K562 (cell line): ENCODE results near the gene LRFN2. TPM values are rescaled to one million over a fixed set of nuclear protein-coding genes. Genes with fewer than 3 reads are reported as not detected.

ENCODE experiments used
- ATAC-seq: fragments of 200-7000 bp; cut with Tn5 transposase; 3 replicates; pipeline ENCODE4 v1.9.1; 2020; ENCODE audit warnings: moderate library complexity
- BruUV-seq: library from RNA; stranded (reverse); fragments of 400-500 nt; replicated peaks from 2 replicates; lab custom pipeline; 2021; lab: Mats Ljungman, UMichigan
- CTCF ChIA-PET: fragments of 300-600 bp; formaldehyde crosslinking; extraction: SDS; loops from one replicate; lab custom pipeline; 2021; ENCODE audit warnings: low intra/inter-chr PET ratio; lab: Yijun Ruan, JAX
- POLR2A ChIA-PET: fragments of 300-600, 350-650 bp; sonication (Branson Sonifier 250); formaldehyde crosslinking; extraction: SDS; loops from one replicate; lab custom pipeline; 2021; ENCODE audit warnings: antibody characterized with exemption, inconsistent platforms; lab: Yijun Ruan, JAX
- DNase-seq, 4 experiments: peaks; one replicate each; pipeline versions ENCODE4 v3.0.0 to v3.0.0-alpha.2; 2011 to 2018; ENCODE audit warnings: low spot score in 3 of 4, mixed read lengths in 3 of 4; ENCODE audit errors: extremely low read depth in 1 of 4
- FAIRE-seq: peaks from 2 replicates; lab custom pipeline; 2011; peaks lifted over from hg19 to GRCh38; lab: Jason Lieb, UNC
- H2AFZ ChIP-seq: 2 replicates; pipeline ENCODE4 v1.6.0; 2011; ENCODE audit warnings: low read depth, low read length, control low read depth, inconsistent platforms
- H3K27ac ChIP-seq: fragments of 200-600 bp; 3 replicates; pipeline ENCODE4 v1.8.0; 2011; ENCODE audit warnings: low read depth, mild to moderate bottlenecking, control low read depth, inconsistent platforms, low read length, moderate library complexity, mixed read lengths; ENCODE audit errors: extremely low read depth
- H3K27me3 ChIP-seq, 2 experiments: fragments of 300-600 bp in 1 of 2; 2 replicates in 1 of 2; 3 replicates in 1 of 2; pipeline versions ENCODE4 v1.6.0 to v1.8.0; 2011; ENCODE audit warnings: inconsistent platforms in 2 of 2, low read length in 2 of 2, mild to moderate bottlenecking in 1 of 2, mixed read lengths in 1 of 2, moderate library complexity in 1 of 2; ENCODE audit not compliant: control insufficient read depth in 2 of 2, insufficient read depth in 2 of 2
- H3K36me3 ChIP-seq: fragments of 300-600 bp; 3 replicates; pipeline ENCODE4 v1.8.0; 2011; ENCODE audit warnings: mild to moderate bottlenecking, low read length, inconsistent platforms; ENCODE audit not compliant: control insufficient read depth, insufficient read depth
- H3K4me1 ChIP-seq, 2 experiments: fragments of 200-600 bp in 1 of 2; replicated peaks in 1 of 2; 2 replicates in 1 of 2; 3 replicates in 1 of 2; pipeline versions ENCODE4 v1.5.1 to v1.8.0; 2011; ENCODE audit warnings: inconsistent platforms in 2 of 2, low read length in 2 of 2, mild to moderate bottlenecking in 1 of 2, mixed read lengths in 1 of 2, moderate library complexity in 1 of 2; ENCODE audit not compliant: control insufficient read depth in 2 of 2, insufficient read depth in 2 of 2
- H3K4me2 ChIP-seq: 2 replicates; pipeline ENCODE4 v1.6.1; 2011; ENCODE audit warnings: low read length, control low read depth, inconsistent platforms, mixed read lengths; ENCODE audit not compliant: insufficient read depth
- H3K4me3 ChIP-seq: fragments of 200-600 bp; sonication (generic), shearing (Covaris generic); 2 replicates; pipeline ENCODE4 v1.5.1; 2016; ENCODE audit warnings: control low read depth, inconsistent platforms
- H3K79me2 ChIP-seq: fragments of 200-600 bp; 3 replicates; pipeline ENCODE4 v1.8.0; 2011; ENCODE audit warnings: low read length, inconsistent platforms; ENCODE audit not compliant: control insufficient read depth, insufficient read depth
- H3K9ac ChIP-seq, 2 experiments: 2 replicates each; pipeline versions ENCODE4 v1.6.0 to v1.6.1; 2011; ENCODE audit warnings: low read depth in 2 of 2, low read length in 2 of 2, control low read depth in 1 of 2, inconsistent platforms in 1 of 2, mild to moderate bottlenecking in 1 of 2, mixed read lengths in 1 of 2; ENCODE audit not compliant: insufficient read depth in 1 of 2
- H3K9me1 ChIP-seq: one replicate; pipeline ENCODE4 v1.6.0; 2011; ENCODE audit warnings: inconsistent platforms, mild to moderate bottlenecking, low read length, moderate library complexity; ENCODE audit not compliant: control insufficient read depth, insufficient read depth
- H3K9me3 ChIP-seq: replicated peaks from 2 replicates; pipeline ENCODE4 v1.5.1; 2011; ENCODE audit warnings: low read depth, low read length, inconsistent platforms; ENCODE audit not compliant: control insufficient read depth, insufficient read depth
- H4K20me1 ChIP-seq: replicated peaks from 2 replicates; pipeline ENCODE4 v1.6.1; 2011; ENCODE audit warnings: low read length, inconsistent platforms, mixed read lengths; ENCODE audit not compliant: control insufficient read depth, insufficient read depth
- DIDO1 ChIP-seq: fragments of 450-650 bp; IDR thresholded peaks from 2 replicates; pipeline ENCODE4 v1.6.1; 2016; ENCODE audit warnings: low read depth, missing biosample characterization, missing genetic modification characterization
- KLF6 ChIP-seq: fragments of 250-450 bp; sonication (Bioruptor Pico); IDR thresholded peaks from 2 replicates; pipeline ENCODE4 v1.4.0; 2020; ENCODE audit warnings: mild to moderate bottlenecking, moderate library complexity, borderline replicate concordance
- MTA3 ChIP-seq: fragments of 450-650 bp; formaldehyde crosslinking; IDR thresholded peaks from 2 replicates; pipeline ENCODE4 v1.6.1; 2017; ENCODE audit warnings: mild to moderate bottlenecking, borderline replicate concordance
- POLR2B ChIP-seq: fragments of 450-650 bp; IDR thresholded peaks from 2 replicates; pipeline ENCODE4 v1.6.1; 2018; ENCODE audit warnings: low read depth; ENCODE audit not compliant: partially characterized antibody
- RNF2 ChIP-seq: sonication (generic); IDR thresholded peaks from 2 replicates; pipeline ENCODE4 v1.6.1; 2016
- RUNX1 ChIP-seq: sonication (generic); IDR thresholded peaks from 2 replicates; pipeline ENCODE4 v1.6.1; 2016; ENCODE audit warnings: antibody characterized with exemption, low read depth
- TEAD4 ChIP-seq, 2 experiments: sonication (generic) in 1 of 2; formaldehyde crosslinking in 1 of 2; IDR thresholded peaks; 2 replicates each; pipeline versions ENCODE4 v1.6.1 to v1.8.0; 2012 to 2022; ENCODE audit warnings: borderline replicate concordance in 1 of 2, inconsistent platforms in 1 of 2, low read length in 1 of 2, mild to moderate bottlenecking in 1 of 2, missing genetic modification reagents in 1 of 2
- ZC3H11A ChIP-seq: IDR thresholded peaks from 2 replicates; pipeline ENCODE4 v1.6.1; 2012; ENCODE audit warnings: low read depth, low read length, improper control_type of control experiment
- ZNF232 ChIP-seq: sonication (generic); formaldehyde crosslinking; IDR thresholded peaks from 2 replicates; pipeline ENCODE4 v1.8.0; 2022; ENCODE audit warnings: mild to moderate bottlenecking, missing genetic modification reagents
- ZNF354B ChIP-seq: fragments of 250-450 bp; sonication (Bioruptor Pico); IDR thresholded peaks from 2 replicates; pipeline ENCODE4 v1.4.0; 2020
- ZNF586 ChIP-seq: fragments of 450-650 bp; formaldehyde crosslinking; conservative IDR thresholded peaks from 2 replicates; pipeline ENCODE4 v1.4.0; 2020; ENCODE audit warnings: mild to moderate bottlenecking, moderate library complexity
- WGBS: fragments of 100-300 bp; shearing (Covaris generic); methylation state at CpG from one replicate; pipeline ENCODE4 v1.1.6; 2016; ENCODE audit warnings: low coverage, mixed read lengths; ENCODE audit not compliant: insufficient coverage; ENCODE audit errors: missing lambda C conversion rate; 5-methylcytosine and 5-hydroxymethylcytosine counted together
- in situ Hi-C: fragments of 300-500 bp; cut with MboI; formaldehyde crosslinking; loops from 4 replicates; pipeline ENCODE4 v1.15.0; 2018; ENCODE audit warnings: inconsistent platforms, mixed read lengths
- intact Hi-C: fragments of 100-400 bp; cut with micrococcal nuclease; formaldehyde crosslinking; loops from 2 replicates; pipeline ENCODE4 v1.14.2; 2022
- polyA plus RNA-seq, 8 experiments: library from polyadenylated mRNA; depleted of rRNA in 4 of 8; stranded (reverse) in 5 of 8; unstranded in 3 of 8; fragments of >200 nt; fragmentation: Nextera tagmentation in 2 of 8; fragmentation: Illumina TruSeq in 1 of 8; extraction: Ambion mirVana in 2 of 8; extraction: Trizol in 1 of 8; gene quantifications; 2 replicates each; pipeline versions ENCODE4 v1.2.1 to v1.2.3, GENCODE V29; 2011 to 2014; ENCODE audit warnings: inconsistent platforms in 1 of 8, missing spikeins in 1 of 8
- total RNA-seq, 7 experiments: library from RNA; depleted of rRNA in 6 of 7; stranded (reverse); fragments of >200 nt in 6 of 7; fragmentation: Illumina TruSeq in 2 of 7; extraction: Trizol in 2 of 7; gene quantifications; 2 replicates each; pipeline versions ENCODE4 v1.2.1 to v1.2.3, GENCODE V29; 2011 to 2021; ENCODE audit warnings: low replicate concordance in 1 of 7
- TF ChIP-seq, protein P1 (sequence below): fragments of 450-650 bp; IDR thresholded peaks from 2 replicates; pipeline ENCODE4 v1.6.1; 2016; ENCODE audit warnings: low read depth
- TF ChIP-seq, protein P2 (sequence below): sonication (generic); formaldehyde crosslinking; IDR thresholded peaks from 2 replicates; pipeline ENCODE4 v1.9.0; 2022; ENCODE audit warnings: mild to moderate bottlenecking, missing genetic modification reagents
- TF ChIP-seq, protein P3 (sequence below): fragments of 450-650 bp; IDR thresholded peaks from 2 replicates; pipeline ENCODE4 v1.6.1; 2016; ENCODE audit warnings: borderline replicate concordance

The LRFN2 gene
- total and polyA plus RNA-seq, 9 of the 15 experiments (the other 6 are each of a cell fraction or from before 2014, with no cell fraction given) = not detected

GRCh38 chr6:40563111-40563510 lies 24.1 kb downstream of the LRFN2 start:
- DNase-seq (no peak), ATAC-seq (no peak), FAIRE-seq (no peak)
- no peaks in the 10 kb centered on the region for H3K4me1 ChIP-seq
- H3K9me1 ChIP-seq = no peaks in the 10 kb centered on the region
- in situ Hi-C loops = no loop called here
- intact Hi-C loops = no loop called here
- 3% methylated on average over 5 of the region's 5 CpGs for WGBS
- POLR2A ChIA-PET = no interaction called here
- H3K9me3 ChIP-seq = no peaks in the 10 kb centered on the region
- no peak overlapping the region for H3K4me2 ChIP-seq
- CTCF ChIA-PET = no interaction called here
- H3K79me2 ChIP-seq = no peaks in the 10 kb centered on the region
- no peak overlapping the region for H3K9ac ChIP-seq
- H3K27ac ChIP-seq = no peak overlapping the region
- no peaks in the 10 kb centered on the region for H4K20me1 ChIP-seq
- H3K27me3 ChIP-seq = peaks cover 0 to 10% of the 10 kb centered on the region in 2 experiments; a peak in 2 of 5 replicates
- no TSS peak for BruUV-seq
- H3K4me3 ChIP-seq = no peak overlapping the region
- no peak overlapping the region for H2AFZ ChIP-seq
- no peaks in the 10 kb centered on the region for H3K36me3 ChIP-seq
- no peak for TF ChIP-seq TEAD4 (IDR thresholded peaks at IDR 0.05; ENCODE audit: low read length)
- TF ChIP-seq TEAD4 (CRISPR knock-in tag; IDR thresholded peaks at IDR 0.05; ENCODE audit: borderline replicate concordance) = no peak
- TF ChIP-seq, protein P1, sequence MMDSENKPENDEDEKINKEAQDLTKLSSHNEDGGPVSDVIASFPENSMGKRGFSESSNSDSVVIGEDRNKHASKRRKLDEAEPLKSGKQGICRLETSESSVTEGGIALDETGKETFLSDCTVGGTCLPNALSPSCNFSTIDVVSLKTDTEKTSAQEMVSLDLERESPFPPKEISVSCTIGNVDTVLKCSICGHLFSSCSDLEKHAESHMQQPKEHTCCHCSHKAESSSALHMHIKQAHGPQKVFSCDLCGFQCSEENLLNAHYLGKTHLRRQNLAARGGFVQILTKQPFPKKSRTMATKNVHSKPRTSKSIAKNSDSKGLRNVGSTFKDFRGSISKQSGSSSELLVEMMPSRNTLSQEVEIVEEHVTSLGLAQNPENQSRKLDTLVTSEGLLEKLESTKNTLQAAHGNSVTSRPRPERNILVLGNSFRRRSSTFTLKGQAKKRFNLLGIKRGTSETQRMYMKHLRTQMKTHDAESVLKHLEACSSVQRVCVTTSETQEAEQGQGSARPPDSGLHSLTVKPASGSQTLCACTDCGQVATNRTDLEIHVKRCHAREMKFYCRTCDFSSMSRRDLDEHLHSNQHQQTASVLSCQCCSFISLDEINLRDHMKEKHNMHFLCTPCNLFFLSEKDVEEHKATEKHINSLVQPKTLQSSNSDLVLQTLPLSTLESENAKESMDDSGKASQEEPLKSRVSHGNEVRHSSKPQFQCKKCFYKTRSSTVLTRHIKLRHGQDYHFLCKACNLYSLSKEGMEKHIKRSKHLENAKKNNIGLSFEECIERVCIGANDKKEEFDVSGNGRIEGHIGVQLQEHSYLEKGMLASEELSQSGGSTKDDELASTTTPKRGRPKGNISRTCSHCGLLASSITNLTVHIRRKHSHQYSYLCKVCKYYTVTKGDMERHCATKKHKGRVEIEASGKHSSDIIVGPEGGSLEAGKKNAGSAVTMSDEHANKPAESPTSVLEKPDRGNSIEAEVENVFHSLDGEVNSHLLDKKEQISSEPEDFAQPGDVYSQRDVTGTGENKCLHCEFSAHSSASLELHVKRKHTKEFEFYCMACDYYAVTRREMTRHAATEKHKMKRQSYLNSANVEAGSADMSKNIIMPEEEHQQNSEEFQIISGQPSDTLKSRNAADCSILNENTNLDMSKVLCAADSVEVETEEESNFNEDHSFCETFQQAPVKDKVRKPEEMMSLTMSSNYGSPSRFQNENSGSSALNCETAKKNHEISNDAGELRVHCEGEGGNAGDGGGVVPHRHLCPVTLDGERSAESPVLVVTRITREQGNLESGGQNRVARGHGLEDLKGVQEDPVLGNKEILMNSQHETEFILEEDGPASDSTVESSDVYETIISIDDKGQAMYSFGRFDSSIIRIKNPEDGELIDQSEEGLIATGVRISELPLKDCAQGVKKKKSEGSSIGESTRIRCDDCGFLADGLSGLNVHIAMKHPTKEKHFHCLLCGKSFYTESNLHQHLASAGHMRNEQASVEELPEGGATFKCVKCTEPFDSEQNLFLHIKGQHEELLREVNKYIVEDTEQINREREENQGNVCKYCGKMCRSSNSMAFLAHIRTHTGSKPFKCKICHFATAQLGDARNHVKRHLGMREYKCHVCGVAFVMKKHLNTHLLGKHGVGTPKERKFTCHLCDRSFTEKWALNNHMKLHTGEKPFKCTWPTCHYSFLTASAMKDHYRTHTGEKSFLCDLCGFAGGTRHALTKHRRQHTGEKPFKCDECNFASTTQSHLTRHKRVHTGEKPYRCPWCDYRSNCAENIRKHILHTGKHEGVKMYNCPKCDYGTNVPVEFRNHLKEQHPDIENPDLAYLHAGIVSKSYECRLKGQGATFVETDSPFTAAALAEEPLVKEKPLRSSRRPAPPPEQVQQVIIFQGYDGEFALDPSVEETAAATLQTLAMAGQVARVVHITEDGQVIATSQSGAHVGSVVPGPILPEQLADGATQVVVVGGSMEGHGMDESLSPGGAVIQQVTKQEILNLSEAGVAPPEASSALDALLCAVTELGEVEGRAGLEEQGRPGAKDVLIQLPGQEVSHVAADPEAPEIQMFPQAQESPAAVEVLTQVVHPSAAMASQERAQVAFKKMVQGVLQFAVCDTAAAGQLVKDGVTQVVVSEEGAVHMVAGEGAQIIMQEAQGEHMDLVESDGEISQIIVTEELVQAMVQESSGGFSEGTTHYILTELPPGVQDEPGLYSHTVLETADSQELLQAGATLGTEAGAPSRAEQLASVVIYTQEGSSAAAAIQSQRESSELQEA = no peak
- TF ChIP-seq ZNF586 (CRISPR knock-in tag) = no peak
- no peak for TF ChIP-seq ZNF354B (CRISPR knock-in tag)
- TF ChIP-seq, protein P2, sequence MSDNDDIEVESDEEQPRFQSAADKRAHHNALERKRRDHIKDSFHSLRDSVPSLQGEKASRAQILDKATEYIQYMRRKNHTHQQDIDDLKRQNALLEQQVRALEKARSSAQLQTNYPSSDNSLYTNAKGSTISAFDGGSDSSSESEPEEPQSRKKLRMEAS (CRISPR knock-in tag) = no peak
- no peak for TF ChIP-seq ZC3H11A
- TF ChIP-seq MTA3 = no peak
- no peak for TF ChIP-seq POLR2B
- no peak for TF ChIP-seq RUNX1
- no peak for TF ChIP-seq KLF6 (CRISPR knock-in tag)
- no peak for TF ChIP-seq RNF2
- no peak for TF ChIP-seq ZNF232 (CRISPR knock-in tag)
- no peak for TF ChIP-seq DIDO1 (tag)
- TF ChIP-seq, protein P3, sequence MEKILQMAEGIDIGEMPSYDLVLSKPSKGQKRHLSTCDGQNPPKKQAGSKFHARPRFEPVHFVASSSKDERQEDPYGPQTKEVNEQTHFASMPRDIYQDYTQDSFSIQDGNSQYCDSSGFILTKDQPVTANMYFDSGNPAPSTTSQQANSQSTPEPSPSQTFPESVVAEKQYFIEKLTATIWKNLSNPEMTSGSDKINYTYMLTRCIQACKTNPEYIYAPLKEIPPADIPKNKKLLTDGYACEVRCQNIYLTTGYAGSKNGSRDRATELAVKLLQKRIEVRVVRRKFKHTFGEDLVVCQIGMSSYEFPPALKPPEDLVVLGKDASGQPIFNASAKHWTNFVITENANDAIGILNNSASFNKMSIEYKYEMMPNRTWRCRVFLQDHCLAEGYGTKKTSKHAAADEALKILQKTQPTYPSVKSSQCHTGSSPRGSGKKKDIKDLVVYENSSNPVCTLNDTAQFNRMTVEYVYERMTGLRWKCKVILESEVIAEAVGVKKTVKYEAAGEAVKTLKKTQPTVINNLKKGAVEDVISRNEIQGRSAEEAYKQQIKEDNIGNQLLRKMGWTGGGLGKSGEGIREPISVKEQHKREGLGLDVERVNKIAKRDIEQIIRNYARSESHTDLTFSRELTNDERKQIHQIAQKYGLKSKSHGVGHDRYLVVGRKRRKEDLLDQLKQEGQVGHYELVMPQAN = no peak
